ENCODE results near the gene VMAC.

The VMAC gene

GRCh38 chr19:5907241-5907640 is 2.6 kb downstream of the VMAC start:
- no peak for DNase-seq

- DNase-seq: no peak
These were observed 4.2 kb downstream of the VMAC start for GRCh38 chr19:5908773-5909442.

GRCh38 chr19:5910638-5910907 is 5.9 kb downstream of the VMAC start:
- no peak for DNase-seq

- no peak for DNase-seq
These were observed 6.7 kb downstream of the VMAC start for GRCh38 chr19:5911366-5911765.

GRCh38 chr19:5913739-5914357 is 9.2 kb downstream of the VMAC start, which contains the start of gene CAPS:
CAPS (plus strand) TSS chr19:5914254; CDS start chr19:5914407, 153 bp downstream.
- DNase-seq: no peak

DNA sequence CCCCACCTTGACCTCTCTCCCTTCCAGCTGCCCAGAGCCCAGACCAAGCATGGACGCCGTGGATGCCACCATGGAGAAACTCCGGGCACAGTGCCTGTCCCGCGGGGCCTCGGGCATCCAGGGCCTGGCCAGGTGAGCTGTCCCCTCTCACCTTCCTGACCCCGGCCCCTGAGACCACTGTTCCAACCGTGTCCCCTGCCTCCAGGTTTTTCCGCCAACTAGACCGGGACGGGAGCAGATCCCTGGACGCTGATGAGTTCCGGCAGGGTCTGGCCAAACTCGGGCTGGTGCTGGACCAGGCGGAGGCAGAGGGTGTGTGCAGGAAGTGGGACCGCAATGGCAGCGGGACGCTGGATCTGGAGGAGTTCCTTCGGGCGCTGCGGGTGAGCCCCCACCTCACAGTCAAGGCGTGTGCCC is 9.7 kb downstream of the VMAC start:
- no peak for DNase-seq

- no peak for DNase-seq
These were observed 10.5 kb downstream of the VMAC start for GRCh38 chr19:5914946-5915781.

DNA sequence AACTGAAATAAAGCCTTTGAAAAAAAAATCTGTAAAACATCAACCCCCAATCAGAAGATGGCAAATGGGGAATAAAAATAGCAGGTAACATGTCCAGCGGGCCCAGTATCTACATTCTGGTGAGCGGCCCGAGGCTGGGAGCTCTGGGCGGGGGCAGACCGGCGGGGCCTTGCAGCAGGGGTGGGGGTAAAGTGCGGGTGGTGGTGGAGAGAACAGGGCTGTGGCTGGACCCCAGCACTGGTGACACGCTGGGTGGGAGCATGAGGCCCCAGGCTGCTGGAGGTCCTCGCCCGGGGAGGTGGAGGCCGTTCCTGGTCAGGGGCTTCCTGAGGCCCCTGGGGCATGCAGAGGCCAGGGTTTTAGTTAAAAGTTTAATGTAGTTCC is 11.1 kb downstream of the VMAC start:
- DNase-seq: no peak

DNA sequence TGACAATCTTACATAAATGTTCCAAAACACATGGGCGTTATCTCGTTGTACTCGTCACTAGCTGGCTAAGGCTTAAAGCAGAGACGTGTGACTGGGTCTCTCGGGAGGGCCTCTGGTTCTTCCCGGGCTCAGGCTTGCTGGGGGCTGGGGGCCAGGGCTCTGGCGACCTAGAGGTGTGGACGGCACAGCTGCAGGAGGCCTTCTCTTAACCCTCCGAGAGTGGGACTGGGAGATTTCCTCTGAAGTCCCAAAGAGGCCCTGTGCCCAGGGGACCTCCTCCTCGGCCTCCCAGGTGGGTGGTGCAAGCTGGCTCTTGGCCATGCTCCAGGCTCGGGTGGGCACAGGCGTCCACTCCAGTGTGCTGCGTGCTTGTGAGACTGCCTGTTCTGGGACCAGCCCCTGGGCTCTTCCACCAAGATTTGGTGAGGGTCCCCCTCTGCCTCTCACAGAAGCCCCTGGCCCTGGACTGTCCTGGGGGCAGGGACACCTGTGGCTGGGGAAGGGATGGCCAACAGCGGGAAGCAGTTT is 11.6 kb downstream of the VMAC start:
- DNase-seq: no peak

DNA sequence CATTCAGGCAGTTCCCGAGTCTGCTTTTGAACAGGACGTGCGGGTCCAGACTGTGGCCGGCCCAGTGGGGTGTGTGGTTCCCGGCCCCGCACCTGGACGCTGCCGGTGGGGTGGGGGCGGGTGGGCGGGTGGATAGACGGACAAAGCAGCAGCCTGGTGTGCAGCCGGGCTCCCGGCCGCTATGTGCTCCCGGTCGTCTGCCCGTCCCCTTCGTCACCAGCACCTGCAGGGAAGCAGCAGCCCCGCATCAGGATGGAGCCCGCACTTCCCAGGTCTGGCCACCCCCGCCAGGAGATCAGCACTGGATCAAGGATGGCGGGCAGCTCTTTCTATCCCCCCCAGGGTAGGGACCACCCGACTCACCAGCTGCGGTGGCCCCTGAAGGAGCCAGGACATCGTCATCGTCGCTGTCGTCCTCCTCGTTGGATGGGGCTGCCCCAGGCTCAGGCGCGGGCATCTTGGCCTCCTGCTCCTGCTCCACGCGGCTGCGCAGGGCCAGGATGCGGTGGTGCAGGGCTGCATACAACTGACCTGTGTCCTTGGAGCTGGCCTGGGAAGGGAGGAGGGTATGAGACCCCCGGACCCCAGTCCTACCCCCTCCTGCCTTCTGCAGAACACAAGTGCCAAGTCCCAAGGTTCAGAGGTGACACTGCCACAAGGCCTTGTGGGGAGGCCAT is 12.9 kb downstream of the VMAC start:
- DNase-seq: no peak

DNA sequence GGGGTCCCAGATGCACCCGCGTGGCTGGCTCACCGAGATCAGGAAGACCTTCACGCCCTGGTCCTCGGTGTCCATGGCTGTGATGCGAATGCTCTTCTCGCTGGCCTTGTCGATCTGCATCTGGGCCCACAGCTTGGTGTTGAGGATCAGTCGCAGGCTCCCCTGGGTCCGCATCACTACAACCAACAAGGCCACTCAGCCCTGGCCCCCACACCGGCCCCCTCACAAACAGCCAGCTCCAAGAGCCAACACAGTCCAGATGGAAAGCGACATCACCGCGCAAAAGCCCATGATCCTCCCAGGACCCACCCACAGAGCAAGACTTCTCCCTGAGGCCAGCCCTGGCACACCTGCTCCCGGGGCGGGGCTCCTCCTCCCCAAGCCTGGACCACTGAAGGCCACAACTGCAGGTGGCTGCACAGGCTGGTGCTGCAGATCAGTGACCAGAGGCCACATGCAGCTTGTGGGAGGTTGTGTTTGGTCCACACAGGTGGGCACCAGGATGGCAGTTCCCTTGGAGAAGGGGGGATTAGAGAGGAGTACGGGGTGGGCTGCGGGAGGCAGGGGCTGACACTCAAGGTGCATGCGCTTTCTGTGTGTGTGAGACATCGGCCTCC is 13.9 kb downstream of the VMAC start:
- no peak for DNase-seq

GRCh38 chr19:5921516-5922160 is 17.0 kb downstream of the VMAC start:
- no peak for DNase-seq

- no peak for DNase-seq
These were observed 17.5 kb downstream of the VMAC start for GRCh38 chr19:5922161-5922545.

- no peak for DNase-seq
These were observed 18.7 kb downstream of the VMAC start for GRCh38 chr19:5923356-5923755.

DNA sequence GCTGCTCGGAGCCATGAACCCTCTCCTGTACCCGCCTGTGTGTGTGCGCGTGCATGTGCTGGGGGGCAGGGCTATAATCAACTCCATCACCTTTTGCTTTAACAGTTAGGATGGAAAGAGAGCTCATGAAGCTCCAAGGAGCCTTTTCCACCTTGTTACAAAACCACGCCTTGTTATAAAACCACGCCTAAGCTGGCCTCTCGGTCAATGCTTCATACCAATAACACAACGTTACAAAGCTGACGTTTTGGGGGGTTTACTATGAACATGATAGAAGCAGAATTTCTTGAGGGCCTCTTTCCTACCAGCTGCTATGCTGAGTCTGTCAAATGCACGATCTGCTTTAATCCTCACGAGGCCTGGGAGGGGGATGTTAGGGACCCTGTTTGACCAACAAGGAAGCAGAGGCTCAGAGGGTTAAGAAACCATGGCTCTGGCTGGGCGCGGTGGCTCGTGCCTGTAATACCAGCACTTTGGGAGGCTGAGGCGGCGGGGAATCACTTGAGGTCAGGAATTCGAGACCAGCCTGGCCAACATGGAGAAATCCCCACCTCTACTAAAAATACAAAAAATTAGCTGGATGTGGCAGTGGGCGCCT is 21.3 kb downstream of the VMAC start:
- no peak for DNase-seq

DNA sequence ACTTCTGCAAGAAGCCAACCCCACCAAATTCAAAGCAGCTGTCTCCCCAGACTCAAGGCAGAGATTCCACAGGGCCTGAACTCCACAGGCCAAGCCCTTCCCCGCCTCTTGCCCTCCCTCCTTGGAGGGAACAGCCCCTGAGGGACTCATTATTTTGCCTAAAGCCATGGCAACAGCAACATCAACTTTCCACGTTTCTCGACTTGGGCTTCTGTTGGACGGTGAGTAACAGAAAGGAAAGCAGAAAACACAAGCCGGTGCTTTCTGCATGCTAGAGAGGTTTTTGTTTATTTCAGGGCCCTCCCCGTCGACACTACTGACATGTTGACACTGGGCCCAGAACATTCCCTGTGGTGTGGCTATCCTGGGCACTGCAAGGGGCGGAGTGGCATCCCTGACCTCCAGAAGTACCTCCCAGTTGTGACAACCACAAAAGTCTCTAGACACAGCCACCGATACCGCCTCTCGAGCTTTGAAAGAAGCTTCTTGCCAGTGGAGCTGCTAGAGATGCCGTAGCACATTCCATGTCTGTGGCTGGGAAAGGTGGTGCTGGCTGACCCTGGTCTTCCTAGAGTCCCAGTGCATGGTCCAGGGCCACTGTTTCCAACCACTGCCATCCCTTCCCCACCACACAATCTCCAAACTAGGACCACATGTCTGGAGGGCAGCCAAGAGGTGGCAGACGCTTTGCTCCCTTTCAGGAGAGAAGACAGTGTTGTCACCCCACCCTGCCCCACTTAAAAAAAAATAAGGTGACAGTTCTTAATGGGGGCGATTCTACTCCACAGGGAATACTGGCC is 22.2 kb downstream of the VMAC start:
- no peak for DNase-seq

- DNase-seq: no peak
These were observed 22.8 kb downstream of the VMAC start for GRCh38 chr19:5927441-5927821.

GRCh38 chr19:5929179-5929578 is 24.5 kb downstream of the VMAC start:
- no peak for DNase-seq

- DNase-seq: no peak
These were observed 25.0 kb downstream of the VMAC start for GRCh38 chr19:5929625-5930024.

DNA sequence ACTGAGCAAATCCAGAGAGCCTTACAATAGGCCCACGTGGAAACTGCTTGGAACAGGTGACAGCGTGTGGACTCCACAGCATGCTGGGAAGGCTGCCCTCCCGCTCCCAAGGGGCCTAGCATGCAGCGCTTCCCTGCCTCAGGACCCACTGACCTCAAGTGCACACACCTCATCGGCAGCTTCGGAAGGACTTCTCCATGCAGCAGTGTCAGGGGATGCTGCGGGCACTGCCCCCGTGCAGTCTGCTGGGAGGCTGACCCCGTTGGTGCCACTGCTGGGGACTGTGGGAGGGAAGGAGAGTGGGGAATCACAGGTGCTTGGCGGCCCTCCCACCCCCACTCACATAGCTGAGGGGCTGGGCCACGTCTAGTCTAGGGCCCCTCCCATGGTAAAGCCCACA is 26.6 kb downstream of the VMAC start:
- DNase-seq: no peak

DNA sequence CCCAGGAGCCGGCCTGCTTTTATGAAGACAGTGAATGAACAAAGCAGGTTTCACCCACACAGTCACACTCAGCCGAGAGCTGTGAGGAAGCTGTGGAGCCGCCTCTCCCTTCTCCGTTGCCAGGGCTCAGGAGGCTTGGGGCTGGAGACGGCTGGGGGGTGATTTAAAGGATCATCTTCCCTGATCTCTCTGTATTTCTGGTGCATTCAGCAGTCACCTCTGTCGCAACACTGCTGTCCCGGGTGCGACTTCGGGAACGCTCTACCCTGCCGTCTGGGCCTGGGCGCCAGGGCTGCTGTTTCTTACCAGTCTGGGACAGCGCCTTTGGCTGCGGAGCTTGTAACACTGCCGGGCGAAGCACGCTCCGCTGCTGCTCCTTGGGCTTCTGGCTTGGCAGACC is 27.5 kb downstream of the VMAC start:
- no peak for DNase-seq
